A549 (cell line): ENCODE data around the gene HSD11B1. TPM values are rescaled to one million over a fixed set of nuclear protein-coding genes. Genes with fewer than 3 reads are reported as not detected.

Experiments used
- ATAC-seq, 2 experiments: fragments of 200-7000 bp in 1 of 2; fragments of >200 bp in 1 of 2; cut with Nextera tagmentation in 1 of 2; cut with Tn5 transposase in 1 of 2; 3 replicates each; pipeline versions ENCODE4 v1.8.0 to v1.9.1; 2018 to 2020; ENCODE audit warnings: mild to moderate bottlenecking in 1 of 2, moderate library complexity in 1 of 2
- CTCF ChIA-PET: fragments of 300-600 bp; sonication (Branson Sonifier 250); formaldehyde crosslinking; extraction: SDS; loops from one replicate; lab custom pipeline; 2021; ENCODE audit warnings: antibody characterized with exemption, inconsistent platforms; lab: Yijun Ruan, JAX
- POLR2A ChIA-PET: fragments of 350-600 bp; formaldehyde crosslinking; extraction: SDS; loops from one replicate; lab custom pipeline; 2021; ENCODE audit warnings: antibody characterized with exemption, inconsistent platforms; lab: Yijun Ruan, JAX
- DNase-seq, 2 experiments: peaks; one replicate each; pipeline versions ENCODE4 v3.0.0 to v3.0.0-alpha.2; 2011 to 2016; ENCODE audit warnings: low read depth in 1 of 2, low spot score in 1 of 2
- FAIRE-seq: peaks from 2 replicates; lab custom pipeline; 2011; peaks lifted over from hg19 to GRCh38; lab: Jason Lieb, UNC
- H3K27ac ChIP-seq, 2 experiments: fragments of >200 bp; sonication (Bioruptor Twin); formaldehyde crosslinking; 3 replicates each; pipeline ENCODE4 v1.5.1; 2016 to 2017
- H3K4me1 ChIP-seq: fragments of >200 bp; sonication (Bioruptor Twin); formaldehyde crosslinking; 3 replicates; pipeline ENCODE4 v1.6.1; 2016
- H3K4me2 ChIP-seq: fragments of >200 bp; sonication (Bioruptor Twin); formaldehyde crosslinking; 3 replicates; pipeline ENCODE4 v1.6.1; 2016
- H3K4me3 ChIP-seq: fragments of >200 bp; sonication (Bioruptor Twin); formaldehyde crosslinking; 3 replicates; pipeline ENCODE4 v1.5.1; 2016
- H3K9me3 ChIP-seq: fragments of >200 bp; sonication (Bioruptor Twin); formaldehyde crosslinking; 3 replicates; pipeline ENCODE4 v1.6.1; 2016
- CBX2 ChIP-seq: fragments of 200-600 bp; sonication (generic); IDR thresholded peaks from 2 replicates; pipeline ENCODE4 v1.6.1; 2016; ENCODE audit warnings: low read depth, mild to moderate bottlenecking, borderline replicate concordance
- CTCF ChIP-seq: fragments of >200 bp; sonication (Bioruptor Twin); formaldehyde crosslinking; IDR thresholded peaks from 3 replicates; pipeline ENCODE4 v1.5.1; 2016
- EHF ChIP-seq: fragments of 250-450 bp; sonication (Bioruptor Pico); IDR thresholded peaks from 2 replicates; pipeline ENCODE4 v1.5.0; 2020; ENCODE audit warnings: mild to moderate bottlenecking
- EHMT2 ChIP-seq: fragments of 200-600 bp; sonication (generic); IDR thresholded peaks from 2 replicates; pipeline ENCODE4 v1.6.1; 2016; ENCODE audit warnings: antibody characterized with exemption, low read depth, mild to moderate bottlenecking, moderate library complexity
- ELK1 ChIP-seq: fragments of 150-350 bp; IDR thresholded peaks from 2 replicates; pipeline ENCODE4 v1.6.1; 2014; ENCODE audit warnings: low read depth, mild to moderate bottlenecking, low read length
- ESRRA ChIP-seq: fragments of 150-350 bp; IDR thresholded peaks from 2 replicates; pipeline ENCODE4 v1.6.1; 2014; ENCODE audit warnings: mild to moderate bottlenecking, low read length, borderline replicate concordance
- FOSL2 ChIP-seq, 2 experiments: fragments of 450-650 bp in 1 of 2; fragments of >200 bp in 1 of 2; sonication (Bioruptor Twin) in 1 of 2; formaldehyde crosslinking; IDR thresholded peaks; 2 replicates each; pipeline versions ENCODE4 v1.5.0 to v1.6.1; 2016 to 2020; ENCODE audit warnings: mild to moderate bottlenecking in 1 of 2, moderate library complexity in 1 of 2
- FOXS1 ChIP-seq: fragments of 250-450 bp; sonication (Bioruptor Pico); IDR thresholded peaks from 2 replicates; pipeline ENCODE4 v1.5.0; 2020; ENCODE audit warnings: mild to moderate bottlenecking, moderate library complexity
- GATA3 ChIP-seq: IDR thresholded peaks from 2 replicates; pipeline ENCODE4 v1.6.1; 2012; ENCODE audit warnings: borderline replicate concordance
- HEYL ChIP-seq: fragments of 250-450 bp; sonication (Bioruptor Pico); IDR thresholded peaks from 2 replicates; pipeline ENCODE4 v1.8.0; 2021; ENCODE audit warnings: mild to moderate bottlenecking, moderate library complexity
- HOXA7 ChIP-seq: fragments of 250-450 bp; sonication (Bioruptor Pico); IDR thresholded peaks from 2 replicates; pipeline ENCODE4 v1.5.0; 2020; ENCODE audit warnings: mild to moderate bottlenecking, moderate library complexity
- HOXB13 ChIP-seq: fragments of 250-450 bp; sonication (Bioruptor Pico); IDR thresholded peaks from 2 replicates; pipeline ENCODE4 v1.5.0; 2020; ENCODE audit warnings: low read depth, mild to moderate bottlenecking, moderate library complexity
- HOXB5 ChIP-seq: fragments of 250-450 bp; sonication (Bioruptor Pico); IDR thresholded peaks from 2 replicates; pipeline ENCODE4 v1.5.0; 2020; ENCODE audit warnings: mild to moderate bottlenecking, moderate library complexity
- JUNB ChIP-seq: fragments of >200 bp; sonication (Bioruptor Twin); formaldehyde crosslinking; IDR thresholded peaks from 2 replicates; pipeline ENCODE4 v1.6.1; 2016
- KDM5A ChIP-seq: fragments of 200-600 bp; sonication (generic); IDR thresholded peaks from 2 replicates; pipeline ENCODE4 v1.6.1; 2016; ENCODE audit warnings: antibody characterized with exemption, mild to moderate bottlenecking
- MAZ ChIP-seq: fragments of 150-350 bp; IDR thresholded peaks from 2 replicates; pipeline ENCODE4 v1.6.1; 2014; ENCODE audit warnings: antibody characterized with exemption, low read depth, low read length, borderline replicate concordance
- NR3C1 ChIP-seq: fragments of >200 bp; sonication (Bioruptor Twin); formaldehyde crosslinking; IDR thresholded peaks from 3 replicates; pipeline ENCODE4 v1.6.1; 2017
- POLR2A ChIP-seq: IDR thresholded peaks from 2 replicates; pipeline ENCODE4 v1.6.1; 2012; ENCODE audit warnings: mild to moderate bottlenecking, low read length
- RAD21 ChIP-seq, 2 experiments: fragments of >200 bp in 1 of 2; sonication (Bioruptor Twin) in 1 of 2; formaldehyde crosslinking in 1 of 2; IDR thresholded peaks in 1 of 2; conservative IDR thresholded peaks in 1 of 2; 2 replicates in 1 of 2; 3 replicates in 1 of 2; pipeline ENCODE4 v1.6.1; 2012 to 2018; ENCODE audit warnings: inconsistent platforms in 1 of 2
- RFX5 ChIP-seq: fragments of 450-650 bp; IDR thresholded peaks from 2 replicates; pipeline ENCODE4 v1.7.1; 2014; ENCODE audit warnings: antibody characterized with exemption, mild to moderate bottlenecking, moderate library complexity
- RNF2 ChIP-seq: fragments of 200-600 bp; sonication (generic); IDR thresholded peaks from 2 replicates; pipeline ENCODE4 v1.6.1; 2016; ENCODE audit warnings: low read depth, mild to moderate bottlenecking, antibody characterized with exemption, moderate library complexity, borderline replicate concordance
- SREBF2 ChIP-seq: fragments of 450-650 bp; IDR thresholded peaks from 2 replicates; pipeline ENCODE4 v1.6.1; 2014; ENCODE audit warnings: mild to moderate bottlenecking, moderate library complexity
- ZC3H11A ChIP-seq: fragments of 450-650 bp; IDR thresholded peaks from 2 replicates; pipeline ENCODE4 v1.6.1; 2014; ENCODE audit warnings: antibody characterized with exemption, mild to moderate bottlenecking
- ZSCAN20 ChIP-seq: fragments of 250-450 bp; sonication (Bioruptor Pico); IDR thresholded peaks from 2 replicates; pipeline ENCODE4 v1.8.0; 2022; ENCODE audit warnings: mild to moderate bottlenecking, moderate library complexity
- WGBS: methylation state at CpG from one replicate; pipeline ENCODE4 v1.1.6; 2017; ENCODE audit errors: missing lambda C conversion rate; 5-methylcytosine and 5-hydroxymethylcytosine counted together
- polyA plus RNA-seq, 4 experiments: library from polyadenylated mRNA; depleted of rRNA in 3 of 4; stranded (reverse); fragments of >200 nt; fragmentation: RNase III in 1 of 4; extraction: RNeasy Plus Mini Kit Qiagen cat#74134 plus additional on column Dnase treatment in 1 of 4; gene quantifications; 2 replicates in 3 of 4; 3 replicates in 1 of 4; pipeline ENCODE4 v1.2.3, GENCODE V29; 2011 to 2017
- TF ChIP-seq, protein P1 (sequence below): fragments of 250-450 bp; sonication (Bioruptor Pico); IDR thresholded peaks from 2 replicates; pipeline ENCODE4 v1.5.0; 2021; ENCODE audit warnings: mild to moderate bottlenecking, moderate library complexity, borderline replicate concordance
- TF ChIP-seq, protein P2 (sequence below): fragments of >200 bp; sonication (Bioruptor Twin); formaldehyde crosslinking; IDR thresholded peaks from 2 replicates; pipeline ENCODE4 v1.6.1; 2016
- TF ChIP-seq, protein P3 (sequence below): IDR thresholded peaks from 2 replicates; pipeline ENCODE4 v1.6.1; 2012

Gene HSD11B1
- polyA plus RNA-seq, 2 of the 4 experiments (the other 2 are of a cell fraction): not detected

DNA sequence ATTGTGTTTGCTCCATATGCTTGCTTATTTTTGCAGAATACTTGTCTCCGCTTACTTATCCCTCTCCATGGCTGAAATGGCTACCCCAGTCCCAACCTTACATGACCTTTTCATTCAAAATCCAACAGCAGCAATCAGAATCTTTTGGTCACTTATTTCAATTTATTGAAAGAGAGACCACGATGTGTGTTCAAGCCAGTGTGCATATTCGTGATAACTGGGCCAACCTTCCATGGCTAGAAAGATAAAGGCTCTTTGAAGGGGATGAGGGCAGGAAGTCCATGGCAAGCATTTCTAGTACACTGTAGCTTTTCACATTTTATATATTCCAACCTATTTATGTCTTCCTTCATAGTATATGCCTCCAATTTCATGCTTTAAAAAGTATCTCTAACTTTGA is 23.1 kb downstream of the HSD11B1 start:
- WGBS: 34% methylated on average over 3 of the region's 3 CpGs
- no peaks in the 10 kb centered on the region for H3K4me1 ChIP-seq
- ChIA-PET CTCF (interaction anchor here (0.9 to 2.2 kb wide), 6 partner anchors 15 to 144 kb away, joined by 3 to 10 read pairs (median 4); partner anchors contain the start of gene CAMK1G), POLR2A (no interaction called here)
- H3K9me3 ChIP-seq: no peaks in the 10 kb centered on the region
- H3K4me2 ChIP-seq: no peak overlapping the region
- no peak overlapping the region for H3K4me3 ChIP-seq
- FAIRE-seq (no peak), DNase-seq (no peak), ATAC-seq (no peak)
- H3K27ac ChIP-seq: no peak overlapping the region
- TF ChIP-seq NR3C1: no peak
- TF ChIP-seq ELK1: no peak
- no peak for TF ChIP-seq JUNB
- TF ChIP-seq CTCF: no peak
- no peak for TF ChIP-seq KDM5A
- TF ChIP-seq ESRRA: no peak
- TF ChIP-seq CBX2: no peak
- no peak for TF ChIP-seq HEYL (CRISPR knock-in tag)
- TF ChIP-seq, protein P1, sequence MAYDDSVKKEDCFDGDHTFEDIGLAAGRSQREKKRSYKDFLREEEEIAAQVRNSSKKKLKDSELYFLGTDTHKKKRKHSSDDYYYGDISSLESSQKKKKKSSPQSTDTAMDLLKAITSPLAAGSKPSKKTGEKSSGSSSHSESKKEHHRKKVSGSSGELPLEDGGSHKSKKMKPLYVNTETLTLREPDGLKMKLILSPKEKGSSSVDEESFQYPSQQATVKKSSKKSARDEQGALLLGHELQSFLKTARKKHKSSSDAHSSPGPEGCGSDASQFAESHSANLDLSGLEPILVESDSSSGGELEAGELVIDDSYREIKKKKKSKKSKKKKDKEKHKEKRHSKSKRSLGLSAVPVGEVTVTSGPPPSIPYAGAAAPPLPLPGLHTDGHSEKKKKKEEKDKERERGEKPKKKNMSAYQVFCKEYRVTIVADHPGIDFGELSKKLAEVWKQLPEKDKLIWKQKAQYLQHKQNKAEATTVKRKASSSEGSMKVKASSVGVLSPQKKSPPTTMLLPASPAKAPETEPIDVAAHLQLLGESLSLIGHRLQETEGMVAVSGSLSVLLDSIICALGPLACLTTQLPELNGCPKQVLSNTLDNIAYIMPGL: no peak
- no peak for TF ChIP-seq FOSL2 (IDR thresholded peaks at IDR 0.05)
- TF ChIP-seq FOSL2 (CRISPR knock-in tag; IDR thresholded peaks at IDR 0.05): no peak
- no peak for TF ChIP-seq HOXB13
- TF ChIP-seq ZC3H11A: no peak
- no peak for TF ChIP-seq FOXS1
- no peak for TF ChIP-seq HOXB5 (CRISPR knock-in tag)
- no peak for TF ChIP-seq RNF2
- no peak for TF ChIP-seq HOXA7 (CRISPR knock-in tag)
- TF ChIP-seq, protein P2, sequence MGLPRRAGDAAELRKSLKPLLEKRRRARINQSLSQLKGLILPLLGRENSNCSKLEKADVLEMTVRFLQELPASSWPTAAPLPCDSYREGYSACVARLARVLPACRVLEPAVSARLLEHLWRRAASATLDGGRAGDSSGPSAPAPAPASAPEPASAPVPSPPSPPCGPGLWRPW: no peak
- TF ChIP-seq POLR2A: no peak
- TF ChIP-seq RFX5: no peak
- TF ChIP-seq RAD21 (conservative IDR thresholded peaks at IDR 0.05 in 1 of 2, IDR thresholded peaks at IDR 0.05 in 1 of 2): no peak

GRCh38 chr1:209728466-209728865 is 23.8 kb downstream of the HSD11B1 start:
- POLR2A ChIA-PET: no interaction called here
- Histone ChIP-seq H3K27ac (no peak overlapping the region), H3K9me3 (no peaks in the 10 kb centered on the region), H3K4me2 (no peak overlapping the region), H3K4me1 (no peaks in the 10 kb centered on the region), H3K4me3 (no peak overlapping the region)
- CTCF ChIA-PET: interaction anchor here (0.9 to 2.2 kb wide), 6 partner anchors 14 to 1706 kb away, joined by 3 to 10 read pairs (median 4); partner anchors contain the start of gene CAMK1G
- ATAC-seq: no peak
- no peak for DNase-seq
- WGBS: 0% methylated on average over 1 of the region's 1 CpG
- FAIRE-seq: no peak
- TF ChIP-seq, protein P3, sequence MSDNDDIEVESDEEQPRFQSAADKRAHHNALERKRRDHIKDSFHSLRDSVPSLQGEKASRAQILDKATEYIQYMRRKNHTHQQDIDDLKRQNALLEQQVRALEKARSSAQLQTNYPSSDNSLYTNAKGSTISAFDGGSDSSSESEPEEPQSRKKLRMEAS: no peak
- TF ChIP-seq MAZ (no peak), ZSCAN20 (CRISPR knock-in tag) (no peak), GATA3 (no peak), HOXA7 (CRISPR knock-in tag) (no peak), EHMT2 (no peak), EHF (no peak), SREBF2 (no peak)
